Vagina (tissue), 2 donors: ENCODE results near the gene OPN1SW. TPM values are rescaled to one million over a fixed set of nuclear protein-coding genes. Genes with fewer than 3 reads are reported as not detected.

ENCODE experiments used
- DNase-seq, 2 donors: peaks; one replicate each; pipeline ENCODE4 v3.0.0-alpha.2; 2017; ENCODE audit errors: extremely low spot score in 2 of 2
- H3K27ac ChIP-seq: fragments of 200-600 bp; sonication (generic); one replicate; pipeline ENCODE4 v1.5.1; 2019
- H3K27me3 ChIP-seq: fragments of 200-600 bp; sonication (generic); one replicate; pipeline ENCODE4 v1.5.1; 2019
- H3K36me3 ChIP-seq, 2 donors: fragments of 200-600 bp; sonication (generic); one replicate each; pipeline ENCODE4 v1.5.1; 2017 to 2019
- H3K4me1 ChIP-seq: fragments of 200-600 bp; sonication (generic); one replicate; pipeline ENCODE4 v1.5.1; 2019
- H3K4me3 ChIP-seq, 2 donors: fragments of 200-600 bp; sonication (generic); 1 replicate in 1 of 2; 2 replicates in 1 of 2; pipeline ENCODE4 v1.5.1; 2016 to 2019
- H3K9me3 ChIP-seq: fragments of 200-600 bp; sonication (generic); one replicate; pipeline ENCODE4 v1.5.1; 2019
- POLR2A ChIP-seq, 2 donors: fragments of 450-650 bp; IDR thresholded peaks; one replicate each; pipeline ENCODE4 v1.6.1; 2017; ENCODE audit warnings: antibody characterized with exemption in 2 of 2, mild to moderate bottlenecking in 2 of 2, moderate library complexity in 2 of 2
- POLR2AphosphoS5 ChIP-seq, 2 donors: sonication (generic); formaldehyde crosslinking; IDR thresholded peaks; one replicate each; pipeline ENCODE4 v1.9.0; 2017; ENCODE audit warnings: antibody characterized with exemption in 2 of 2, mild to moderate bottlenecking in 2 of 2, low read depth in 1 of 2; ENCODE audit not compliant: insufficient read depth in 1 of 2
- intact Hi-C: fragments of 100-400 bp; cut with DNase I; formaldehyde crosslinking; loops from one replicate; pipeline ENCODE4 v1.15.1; 2023
- total RNA-seq: library from RNA; depleted of rRNA; stranded (reverse); fragments of >200 nt; gene quantifications from one replicate; pipeline ENCODE4 v1.2.3, GENCODE V29; 2016
- TF ChIP-seq, protein P1 (sequence below), 3 experiments: fragments of 450-650 bp in 2 of 3; fragments of 200-600 bp in 1 of 3; sonication (generic) in 1 of 3; IDR thresholded peaks; one replicate each; pipeline ENCODE4 v1.5.1; 2017 to 2019; ENCODE audit warnings: antibody characterized with exemption in 3 of 3, mild to moderate bottlenecking in 2 of 3, moderate library complexity in 2 of 3

The OPN1SW gene
- total RNA-seq, 1 donor from 2014 or later = not detected

- TF ChIP-seq, protein P1, sequence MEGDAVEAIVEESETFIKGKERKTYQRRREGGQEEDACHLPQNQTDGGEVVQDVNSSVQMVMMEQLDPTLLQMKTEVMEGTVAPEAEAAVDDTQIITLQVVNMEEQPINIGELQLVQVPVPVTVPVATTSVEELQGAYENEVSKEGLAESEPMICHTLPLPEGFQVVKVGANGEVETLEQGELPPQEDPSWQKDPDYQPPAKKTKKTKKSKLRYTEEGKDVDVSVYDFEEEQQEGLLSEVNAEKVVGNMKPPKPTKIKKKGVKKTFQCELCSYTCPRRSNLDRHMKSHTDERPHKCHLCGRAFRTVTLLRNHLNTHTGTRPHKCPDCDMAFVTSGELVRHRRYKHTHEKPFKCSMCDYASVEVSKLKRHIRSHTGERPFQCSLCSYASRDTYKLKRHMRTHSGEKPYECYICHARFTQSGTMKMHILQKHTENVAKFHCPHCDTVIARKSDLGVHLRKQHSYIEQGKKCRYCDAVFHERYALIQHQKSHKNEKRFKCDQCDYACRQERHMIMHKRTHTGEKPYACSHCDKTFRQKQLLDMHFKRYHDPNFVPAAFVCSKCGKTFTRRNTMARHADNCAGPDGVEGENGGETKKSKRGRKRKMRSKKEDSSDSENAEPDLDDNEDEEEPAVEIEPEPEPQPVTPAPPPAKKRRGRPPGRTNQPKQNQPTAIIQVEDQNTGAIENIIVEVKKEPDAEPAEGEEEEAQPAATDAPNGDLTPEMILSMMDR (IDR thresholded peaks at IDR 0.05) = no peak
- TF ChIP-seq POLR2AphosphoS5 (IDR thresholded peaks at IDR 0.05; ENCODE audit: insufficient read depth in 1 of 2, low read depth in 1 of 2) = no peak
- TF ChIP-seq POLR2A (IDR thresholded peaks at IDR 0.05) = no peak
- H3K27ac ChIP-seq = no peak overlapping the region
- H3K36me3 ChIP-seq = no peaks in the 10 kb centered on the region
- no peaks in the 10 kb centered on the region for H3K4me1 ChIP-seq
- intact Hi-C loops = no loop called here
- DNase-seq = no peak
- H3K9me3 ChIP-seq = no peaks in the 10 kb centered on the region
- H3K4me3 ChIP-seq = no peak overlapping the region
- H3K27me3 ChIP-seq = no peaks in the 10 kb centered on the region
Measured at GRCh38 chr7:128777156-128778123, 1.8 kb upstream of the OPN1SW start.

GRCh38 chr7:128774921-128775320 is 673 bp downstream of the OPN1SW start:
- TF ChIP-seq POLR2A (IDR thresholded peaks at IDR 0.05) = no peak
- TF ChIP-seq POLR2AphosphoS5 (IDR thresholded peaks at IDR 0.05; ENCODE audit: insufficient read depth in 1 of 2, low read depth in 1 of 2) = no peak
- TF ChIP-seq, protein P1 (IDR thresholded peaks at IDR 0.05) = no peak
- no peak for DNase-seq
- Histone ChIP-seq H3K4me3 (no peak overlapping the region), H3K9me3 (no peaks in the 10 kb centered on the region), H3K36me3 (peaks cover 0 to 21% of the 10 kb centered on the region in 2 donors), H3K4me1 (no peaks in the 10 kb centered on the region), H3K27me3 (no peaks in the 10 kb centered on the region), H3K27ac (no peak overlapping the region)
- intact Hi-C loops = no loop called here

- Histone ChIP-seq H3K4me3 (no peak overlapping the region), H3K36me3 (peaks cover 0 to 26% of the 10 kb centered on the region in 2 donors), H3K27ac (no peak overlapping the region), H3K9me3 (no peaks in the 10 kb centered on the region), H3K4me1 (no peaks in the 10 kb centered on the region), H3K27me3 (no peaks in the 10 kb centered on the region)
- intact Hi-C loops = no loop called here
- no peak for TF ChIP-seq POLR2AphosphoS5 (IDR thresholded peaks at IDR 0.05; ENCODE audit: insufficient read depth in 1 of 2, low read depth in 1 of 2)
- TF ChIP-seq, protein P1 (IDR thresholded peaks at IDR 0.05) = no peak
- TF ChIP-seq POLR2A (IDR thresholded peaks at IDR 0.05) = no peak
- no peak for DNase-seq
Measured at GRCh38 chr7:128774029-128774689, 1.4 kb downstream of the OPN1SW start.

DNA sequence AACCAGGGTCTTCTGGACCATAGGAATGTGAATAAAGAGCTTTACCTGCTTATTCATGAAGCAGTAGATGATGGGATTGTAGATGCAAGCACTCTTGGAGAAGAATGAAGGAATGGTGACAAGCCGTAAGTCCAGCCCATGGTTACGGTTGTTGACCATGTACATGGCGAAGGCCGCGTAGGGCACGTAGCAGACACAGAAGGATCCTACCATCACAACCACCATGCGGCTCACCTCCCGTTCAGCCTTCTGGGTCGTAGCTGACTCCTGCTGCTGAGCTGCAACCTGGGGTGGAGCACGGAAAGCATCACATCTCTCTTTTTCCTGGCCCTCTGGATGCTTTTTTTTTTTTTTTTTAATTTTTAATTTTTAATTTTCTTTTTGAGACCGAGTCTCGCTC is 2.0 kb downstream of the OPN1SW start:
- H3K4me3 ChIP-seq = no peak overlapping the region
- no peaks in the 10 kb centered on the region for H3K27me3 ChIP-seq
- H3K4me1 ChIP-seq = no peaks in the 10 kb centered on the region
- TF ChIP-seq, protein P1 (IDR thresholded peaks at IDR 0.05) = no peak
- TF ChIP-seq POLR2AphosphoS5 (IDR thresholded peaks at IDR 0.05; ENCODE audit: insufficient read depth in 1 of 2, low read depth in 1 of 2) (no peak), POLR2A (IDR thresholded peaks at IDR 0.05) (no peak)
- H3K27ac ChIP-seq = no peak overlapping the region
- H3K36me3 ChIP-seq = peaks cover 0 to 30% of the 10 kb centered on the region in 2 donors
- intact Hi-C loops = no loop called here
- no peaks in the 10 kb centered on the region for H3K9me3 ChIP-seq
- no peak for DNase-seq
